Body of pancreas (tissue), 4 donors: ENCODE results near the gene SBF2. TPM values are rescaled to one million over a fixed set of nuclear protein-coding genes. Genes with fewer than 3 reads are reported as not detected.

ENCODE experiments used
- ATAC-seq: fragments of 150-250 bp; one replicate; pipeline ENCODE4 v1.9.1; 2016
- DNase-seq, 4 donors: peaks; one replicate each; pipeline ENCODE4 v3.0.0-alpha.2; 2019
- H3K27ac ChIP-seq, 4 donors: fragments of 200-600 bp; sonication (generic); 1 replicate in 3 of 4; 2 replicates in 1 of 4; pipeline versions ENCODE4 v1.5.1 to v1.6.1; 2016 to 2019; ENCODE audit warnings: mild to moderate bottlenecking in 1 of 4, mixed read lengths in 1 of 4, moderate library complexity in 1 of 4
- H3K27me3 ChIP-seq, 2 donors: fragments of 200-600 bp; sonication (generic); one replicate each; pipeline ENCODE4 v1.6.0; 2016; ENCODE audit warnings: mild to moderate bottlenecking in 1 of 2
- H3K36me3 ChIP-seq, 2 donors: fragments of 200-600 bp; sonication (generic); replicated peaks in 1 of 2; 2 replicates each; pipeline ENCODE4 v1.5.1; 2016; ENCODE audit warnings: low read depth in 2 of 2; ENCODE audit not compliant: insufficient read depth in 1 of 2
- H3K4me1 ChIP-seq: fragments of 200-600 bp; sonication (generic); one replicate; pipeline ENCODE4 v1.6.0; 2016
- H3K4me3 ChIP-seq, 2 donors: fragments of 200-600 bp; sonication (generic); 1 replicate in 1 of 2; 2 replicates in 1 of 2; pipeline ENCODE4 v1.5.1; 2016 to 2019
- H3K9me3 ChIP-seq, 3 donors: fragments of 200-600 bp; sonication (generic); 1 replicate in 2 of 3; 2 replicates in 1 of 3; pipeline ENCODE4 v1.5.1; 2016
- POLR2A ChIP-seq, 3 donors: fragments of 450-650 bp; IDR thresholded peaks; one replicate each; pipeline ENCODE4 v1.6.1; 2016; ENCODE audit warnings: antibody characterized with exemption in 3 of 3, mild to moderate bottlenecking in 2 of 3
- WGBS, 2 donors: methylation state at CpG; one replicate each; pipeline ENCODE4 v1.1.5; 2017; 5-methylcytosine and 5-hydroxymethylcytosine counted together
- intact Hi-C: fragments of 100-400 bp; cut with DNase I; formaldehyde crosslinking; loops from one replicate; pipeline ENCODE4 v1.15.1; 2023
- total RNA-seq, 2 donors: library from RNA; depleted of rRNA; stranded (reverse); fragments of >200 nt; gene quantifications; one replicate each; pipeline ENCODE4 v1.1.0, GENCODE V29; 2016
- TF ChIP-seq, protein P1 (sequence below), 7 experiments: fragments of 450-650 bp in 4 of 7; fragments of 200-600 bp in 3 of 7; sonication (generic) in 3 of 7; IDR thresholded peaks; one replicate each; pipeline ENCODE4 v1.5.1; 2016 to 2019; ENCODE audit warnings: antibody characterized with exemption in 7 of 7

SBF2 gene
- total RNA-seq, 2 donors from 2014 or later, result 23.6 to 38.9 TPM

DNA sequence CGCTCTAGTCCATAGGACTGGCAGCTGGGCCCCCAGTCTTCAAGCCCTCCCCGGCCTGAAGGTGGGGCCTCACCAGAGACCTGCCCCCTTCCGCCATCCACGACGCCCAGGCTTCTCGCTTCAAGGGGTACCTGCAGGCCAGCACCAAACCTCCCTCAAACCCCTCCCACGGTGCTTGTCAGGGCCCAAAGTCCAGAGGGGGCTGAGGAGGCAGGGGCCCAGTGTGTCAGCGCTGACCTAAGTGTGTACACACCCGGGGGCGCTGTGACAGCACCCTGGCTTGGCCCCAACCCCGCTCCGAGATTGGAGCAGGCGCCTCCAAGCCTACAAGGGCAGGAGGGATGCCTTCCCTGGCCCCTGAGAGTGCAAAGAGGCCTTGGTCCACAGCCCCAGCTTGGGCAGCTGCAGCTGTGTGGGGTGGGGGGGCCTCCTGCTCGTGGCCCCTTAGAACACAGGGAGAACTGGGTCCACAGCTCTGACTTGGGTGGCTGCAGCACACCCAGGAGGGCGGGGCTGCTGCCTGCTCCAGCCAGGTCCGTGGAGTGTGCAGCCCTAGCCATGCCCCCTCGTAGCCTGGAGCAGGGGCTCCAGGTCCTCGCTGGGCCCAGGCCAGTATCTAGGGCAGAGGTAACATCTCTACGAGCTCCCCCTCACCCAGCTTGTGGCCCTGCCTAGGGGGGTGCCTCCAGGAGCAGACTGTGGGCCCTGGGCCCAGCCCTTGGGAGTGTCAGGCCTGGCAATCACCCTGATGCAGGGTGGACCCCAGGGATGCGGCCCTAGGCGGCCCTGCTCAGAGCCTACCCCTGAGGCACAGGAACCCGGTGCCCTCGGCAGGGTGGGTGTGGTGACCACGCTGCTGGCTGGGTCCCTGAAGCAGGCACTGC, 4.9 kb downstream of the SBF2 start:
- H3K4me3 ChIP-seq, result no peak overlapping the region
- intact Hi-C loops, result no loop called here
- H3K27ac ChIP-seq, result no peak overlapping the region
- ATAC-seq (no peak), DNase-seq (no peak)
- TF ChIP-seq, protein P1, sequence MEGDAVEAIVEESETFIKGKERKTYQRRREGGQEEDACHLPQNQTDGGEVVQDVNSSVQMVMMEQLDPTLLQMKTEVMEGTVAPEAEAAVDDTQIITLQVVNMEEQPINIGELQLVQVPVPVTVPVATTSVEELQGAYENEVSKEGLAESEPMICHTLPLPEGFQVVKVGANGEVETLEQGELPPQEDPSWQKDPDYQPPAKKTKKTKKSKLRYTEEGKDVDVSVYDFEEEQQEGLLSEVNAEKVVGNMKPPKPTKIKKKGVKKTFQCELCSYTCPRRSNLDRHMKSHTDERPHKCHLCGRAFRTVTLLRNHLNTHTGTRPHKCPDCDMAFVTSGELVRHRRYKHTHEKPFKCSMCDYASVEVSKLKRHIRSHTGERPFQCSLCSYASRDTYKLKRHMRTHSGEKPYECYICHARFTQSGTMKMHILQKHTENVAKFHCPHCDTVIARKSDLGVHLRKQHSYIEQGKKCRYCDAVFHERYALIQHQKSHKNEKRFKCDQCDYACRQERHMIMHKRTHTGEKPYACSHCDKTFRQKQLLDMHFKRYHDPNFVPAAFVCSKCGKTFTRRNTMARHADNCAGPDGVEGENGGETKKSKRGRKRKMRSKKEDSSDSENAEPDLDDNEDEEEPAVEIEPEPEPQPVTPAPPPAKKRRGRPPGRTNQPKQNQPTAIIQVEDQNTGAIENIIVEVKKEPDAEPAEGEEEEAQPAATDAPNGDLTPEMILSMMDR (IDR thresholded peaks at IDR 0.05), result no peak
- TF ChIP-seq POLR2A (IDR thresholded peaks at IDR 0.05), result no peak
- no peaks in the 10 kb centered on the region for H3K27me3 ChIP-seq
- H3K9me3 ChIP-seq, result no peaks in the 10 kb centered on the region
- no peaks in the 10 kb centered on the region for H3K36me3 ChIP-seq
- WGBS, 2 donors, result 81 to 88% methylated on average over 9 to 16 of the region's 24 CpGs
- H3K4me1 ChIP-seq, result peaks cover under 1% of the 10 kb centered on the region

DNA sequence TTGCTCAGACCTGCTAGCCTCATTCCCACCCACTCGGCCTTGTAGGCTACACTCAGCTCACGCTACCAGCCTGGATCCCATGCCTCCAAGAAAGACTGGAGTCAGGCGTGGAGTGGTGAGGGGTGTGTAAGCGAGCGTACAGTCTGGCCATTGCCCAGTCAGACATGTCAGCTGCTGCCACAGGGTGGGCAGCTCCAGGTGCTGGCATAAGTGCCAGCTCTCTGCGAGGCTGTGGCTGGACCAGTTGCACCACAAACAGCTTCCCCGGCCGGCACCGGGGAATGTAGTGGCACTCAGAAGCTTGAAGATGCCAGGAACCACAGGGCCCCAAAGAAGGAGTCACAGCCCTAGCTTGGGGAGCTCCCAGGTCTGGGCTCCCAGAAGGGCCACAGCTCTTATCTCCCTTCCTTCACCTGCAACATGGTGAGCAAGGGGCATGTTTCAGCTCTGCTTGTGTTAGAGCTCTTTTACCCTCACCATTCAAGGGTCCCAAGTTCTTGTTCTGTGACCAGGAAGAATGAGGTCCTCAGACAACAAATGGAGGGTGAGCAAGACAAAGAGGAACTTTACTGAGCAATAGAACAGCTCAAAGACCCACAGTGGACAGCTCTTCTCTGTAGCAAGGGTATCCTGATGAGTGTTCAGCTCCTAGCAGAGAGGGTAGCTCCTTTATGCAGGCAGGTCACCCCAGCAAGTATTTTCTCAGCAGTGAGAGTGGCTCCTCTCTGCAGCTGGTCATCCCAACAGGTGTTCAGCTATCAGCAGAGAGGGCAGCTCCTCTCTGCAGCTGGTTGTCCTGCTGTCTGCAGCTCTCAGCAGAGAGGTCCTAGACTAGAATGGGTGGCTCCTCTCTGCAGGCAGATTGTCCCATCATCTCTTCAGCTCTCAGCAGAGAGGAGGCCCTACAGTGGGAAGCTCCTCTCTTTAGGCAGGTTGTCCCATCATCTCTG, 6.0 kb downstream of the SBF2 start:
- TF ChIP-seq POLR2A (IDR thresholded peaks at IDR 0.05), result no peak
- TF ChIP-seq, protein P1 (IDR thresholded peaks at IDR 0.05), result no peak
- H3K27me3 ChIP-seq, result no peaks in the 10 kb centered on the region
- no peak for ATAC-seq
- H3K4me1 ChIP-seq, result no peaks in the 10 kb centered on the region
- DNase-seq, result no peak
- H3K9me3 ChIP-seq, result no peaks in the 10 kb centered on the region
- H3K36me3 ChIP-seq, result no peaks in the 10 kb centered on the region
- H3K27ac ChIP-seq, result no peak overlapping the region
- WGBS, 2 donors, result 86 to 100% methylated on average over 5 to 9 of the region's 9 CpGs
- intact Hi-C loops, result no loop called here
- no peak overlapping the region for H3K4me3 ChIP-seq

DNA sequence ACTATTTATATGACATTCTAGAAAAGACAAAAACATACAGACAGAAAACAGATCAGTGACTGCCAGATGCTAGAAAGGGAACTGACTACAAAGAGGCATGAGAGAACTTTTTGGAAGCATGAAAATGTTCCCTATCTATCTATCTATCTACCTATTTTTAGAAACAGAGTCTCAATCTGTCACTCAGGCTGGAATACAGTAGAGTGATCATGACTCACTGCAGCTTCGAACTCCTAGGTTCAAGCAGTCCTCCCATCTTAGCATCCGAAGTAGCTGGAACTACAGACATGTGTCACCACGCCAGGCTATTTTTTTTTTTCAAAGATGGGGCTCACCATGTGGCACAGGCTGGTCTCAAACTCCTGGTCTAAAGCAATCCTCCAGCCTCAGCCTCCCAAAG, 6.9 kb downstream of the SBF2 start:
- no peaks in the 10 kb centered on the region for H3K36me3 ChIP-seq
- no peaks in the 10 kb centered on the region for H3K27me3 ChIP-seq
- H3K4me3 ChIP-seq, result no peak overlapping the region
- TF ChIP-seq POLR2A (IDR thresholded peaks at IDR 0.05), result no peak
- TF ChIP-seq, protein P1 (IDR thresholded peaks at IDR 0.05), result no peak
- 89 to 96% methylated on average over 3 of the region's 3 CpGs for WGBS, 2 donors
- H3K9me3 ChIP-seq, result no peaks in the 10 kb centered on the region
- intact Hi-C loops, result no loop called here
- no peak overlapping the region for H3K27ac ChIP-seq
- DNase-seq (no peak), ATAC-seq (no peak)
- H3K4me1 ChIP-seq, result peaks cover 6% of the 10 kb centered on the region

DNA sequence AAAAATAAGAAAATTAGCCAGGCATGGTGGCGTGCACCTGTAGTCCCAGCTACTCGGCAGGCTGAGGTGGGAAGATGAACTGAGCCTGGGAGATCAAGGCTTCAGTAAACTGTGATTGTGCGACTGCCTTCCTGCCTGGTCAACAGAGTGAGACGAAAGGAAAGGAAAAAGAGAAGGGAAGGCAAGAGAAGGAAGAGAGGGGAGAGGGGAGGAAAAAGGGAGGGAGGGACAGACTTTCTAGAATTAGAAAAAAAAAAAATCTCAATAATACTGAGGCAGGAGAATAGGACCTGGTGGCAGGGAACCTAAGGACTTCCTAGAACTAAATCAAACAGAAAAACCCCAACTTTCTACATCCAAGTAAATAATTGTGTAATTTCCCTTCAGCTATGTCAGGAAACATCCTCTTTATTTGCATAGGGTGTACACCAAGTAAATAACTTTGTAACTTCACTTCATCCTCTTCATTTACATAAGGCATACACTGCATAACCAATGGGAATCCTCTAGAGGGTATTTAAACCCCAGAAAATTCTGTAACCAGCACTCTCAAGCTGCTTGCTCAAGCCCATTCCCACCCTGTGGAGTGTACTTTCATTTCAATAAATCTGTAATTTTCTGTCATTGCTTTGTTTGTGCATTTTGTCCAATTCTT, 8.7 kb downstream of the SBF2 start:
- intact Hi-C loops, result no loop called here
- Histone ChIP-seq H3K4me3 (no peak overlapping the region), H3K27me3 (no peaks in the 10 kb centered on the region), H3K4me1 (peaks cover 14% of the 10 kb centered on the region), H3K9me3 (no peaks in the 10 kb centered on the region), H3K36me3 (no peaks in the 10 kb centered on the region), H3K27ac (no peak overlapping the region)
- ATAC-seq (no peak), DNase-seq (no peak)
- TF ChIP-seq, protein P1 (IDR thresholded peaks at IDR 0.05), result no peak
- no peak for TF ChIP-seq POLR2A (IDR thresholded peaks at IDR 0.05)
- 89 to 91% methylated on average over 4 of the region's 4 CpGs for WGBS, 2 donors
